HG03378 (cell line): ENCODE results near the gene RGS7BP.

Experiments
- ATAC-seq: cut with Tn5 transposase; IDR thresholded peaks from one replicate; pipeline ENCODE4 v1.9.1; 2021; ENCODE audit warnings: mild to moderate bottlenecking, moderate library complexity; ENCODE audit not compliant: unreplicated experiment

The RGS7BP gene

DNA sequence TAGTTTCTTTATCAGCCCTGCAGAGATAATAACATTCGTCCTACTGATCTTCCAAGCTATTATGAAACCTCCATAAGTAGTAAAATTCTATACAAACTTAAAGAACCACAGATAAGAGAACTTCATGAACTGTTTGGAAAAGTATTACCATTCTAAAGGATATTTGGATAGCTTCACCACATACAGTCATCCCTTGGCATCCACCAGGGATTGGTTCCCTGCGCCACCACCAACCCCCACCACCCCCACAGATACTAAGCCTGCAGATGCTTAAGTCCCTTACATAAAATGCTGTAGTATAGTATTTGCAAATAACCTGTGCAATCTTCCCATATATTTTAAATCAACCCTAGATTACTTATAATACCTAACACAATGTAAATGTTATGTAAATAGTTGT lies 123.1 kb downstream of the RGS7BP start:
- no peak for ATAC-seq

DNA sequence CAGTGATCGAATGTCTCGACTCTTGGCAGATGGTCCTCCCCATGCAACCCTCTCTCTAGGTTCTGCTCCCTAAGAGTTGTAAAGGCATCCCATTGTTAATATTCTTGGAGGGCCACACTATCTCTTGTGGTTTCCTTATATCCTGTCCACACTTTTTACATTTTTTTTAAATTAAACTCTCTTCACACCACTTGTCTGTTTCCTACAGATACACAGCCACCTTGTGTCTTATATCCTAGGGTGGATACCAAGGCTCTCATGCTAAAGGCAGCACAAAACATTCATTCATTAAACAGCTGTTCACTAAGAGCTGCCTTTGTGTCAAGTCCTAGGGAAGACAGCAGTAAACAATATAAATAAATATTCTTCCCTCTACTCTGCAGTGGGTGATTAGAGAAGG lies 124.0 kb downstream of the RGS7BP start:
- no peak for ATAC-seq

DNA sequence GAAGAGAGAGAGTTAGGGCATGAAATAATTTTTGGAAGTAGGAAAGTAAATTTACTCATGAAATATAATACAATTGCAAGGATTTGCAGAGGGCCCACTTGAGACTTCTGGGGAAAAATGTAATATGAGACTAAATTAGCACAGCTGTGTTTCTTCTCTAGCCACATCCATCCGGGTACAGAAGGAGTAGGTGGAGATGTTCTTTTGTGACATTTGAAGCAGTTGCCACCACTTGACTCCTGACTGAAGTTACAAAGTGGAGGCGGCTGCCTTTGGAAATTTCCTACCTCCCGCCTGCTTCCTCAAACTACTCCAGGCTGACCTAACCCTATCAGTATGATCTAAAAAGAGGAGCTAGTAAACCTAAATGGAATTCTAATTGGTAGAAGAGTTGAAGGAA lies 126.4 kb downstream of the RGS7BP start:
- no peak for ATAC-seq

DNA sequence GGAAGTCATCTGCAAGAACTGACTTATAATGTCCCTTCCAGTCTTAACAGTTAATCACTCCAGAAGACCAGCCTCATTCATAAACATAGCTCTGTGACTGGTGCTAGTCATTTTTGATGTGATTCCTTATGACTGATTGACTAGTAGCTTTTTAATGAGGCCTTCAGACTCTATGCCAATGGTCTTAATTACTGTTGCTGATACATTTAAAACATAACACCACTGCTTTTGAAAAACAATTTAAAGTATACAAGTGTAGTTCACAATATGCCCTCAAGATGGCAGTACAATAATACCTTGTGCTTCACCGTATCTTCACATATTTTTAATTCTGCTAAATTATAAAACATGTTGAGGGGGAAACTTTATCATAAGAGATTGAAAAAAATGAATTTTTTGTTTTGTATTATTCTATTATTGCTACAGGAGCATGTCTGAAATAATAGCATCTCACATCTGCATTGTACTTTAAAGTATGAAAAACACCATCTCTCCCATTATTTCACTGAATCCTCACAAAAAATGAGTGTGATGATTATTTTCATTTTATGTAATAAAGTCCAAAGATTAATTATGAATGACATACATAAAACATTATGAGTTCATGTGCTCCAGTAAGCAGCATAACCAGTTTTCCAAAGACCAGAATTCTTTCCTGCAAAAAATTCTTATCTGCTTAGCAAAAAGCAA lies 129.3 kb downstream of the RGS7BP start:
- ATAC-seq, result peak; percentile 47

DNA sequence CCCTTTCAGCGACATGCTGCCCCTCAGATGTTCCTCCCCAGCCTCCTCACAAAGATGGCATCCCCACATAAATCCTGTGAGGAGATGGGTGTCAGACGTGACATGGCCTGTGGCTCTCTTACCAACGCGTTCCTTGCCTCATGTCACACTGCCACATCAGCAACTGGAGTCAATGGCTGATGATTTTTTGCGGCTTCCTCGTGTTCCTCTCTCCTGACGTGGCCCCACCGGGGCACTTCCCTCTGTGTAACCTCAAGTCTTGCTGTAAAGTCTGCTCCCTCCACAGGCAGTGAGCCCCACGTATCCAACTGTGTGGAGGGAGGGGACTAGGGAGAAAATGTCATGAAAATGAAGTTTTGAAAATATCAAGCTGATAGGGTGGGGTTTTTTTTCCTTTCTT lies 131.3 kb downstream of the RGS7BP start:
- ATAC-seq, result no peak

DNA sequence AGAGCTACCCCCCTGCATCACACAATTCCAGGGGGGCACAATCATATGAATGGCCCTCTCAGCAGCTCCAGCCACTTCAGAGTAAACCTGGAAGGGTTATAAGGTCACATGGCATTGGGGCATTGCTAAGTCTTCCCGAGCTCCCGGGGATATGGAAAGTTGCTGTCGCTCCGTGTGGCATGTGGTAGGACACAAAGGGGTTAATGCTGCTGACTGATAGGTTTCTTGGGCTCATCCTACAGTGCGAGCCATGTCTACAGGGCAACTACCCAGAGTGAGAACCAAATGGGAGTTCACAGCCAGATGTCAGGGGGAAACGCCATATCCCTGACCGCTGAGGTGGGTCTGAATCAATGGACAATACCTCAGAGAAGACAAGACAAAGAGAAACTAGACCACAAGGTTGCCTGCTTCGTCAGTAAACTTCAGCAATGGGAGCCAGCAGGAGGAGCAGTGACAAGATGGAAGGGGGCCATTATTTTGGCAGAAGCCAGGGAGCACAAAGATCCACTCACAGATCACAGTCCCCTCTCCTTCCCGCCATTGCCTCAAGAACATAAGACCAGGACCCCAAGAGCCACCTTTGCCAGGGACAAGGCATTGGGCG lies 132.1 kb downstream of the RGS7BP start:
- ATAC-seq, result no peak

- ATAC-seq, result no peak
These were observed 139.0 kb downstream of the RGS7BP start for GRCh38 chr5:64644831-64645230.

GRCh38 chr5:64646169-64646568 lies 140.4 kb downstream of the RGS7BP start:
- no peak for ATAC-seq

DNA sequence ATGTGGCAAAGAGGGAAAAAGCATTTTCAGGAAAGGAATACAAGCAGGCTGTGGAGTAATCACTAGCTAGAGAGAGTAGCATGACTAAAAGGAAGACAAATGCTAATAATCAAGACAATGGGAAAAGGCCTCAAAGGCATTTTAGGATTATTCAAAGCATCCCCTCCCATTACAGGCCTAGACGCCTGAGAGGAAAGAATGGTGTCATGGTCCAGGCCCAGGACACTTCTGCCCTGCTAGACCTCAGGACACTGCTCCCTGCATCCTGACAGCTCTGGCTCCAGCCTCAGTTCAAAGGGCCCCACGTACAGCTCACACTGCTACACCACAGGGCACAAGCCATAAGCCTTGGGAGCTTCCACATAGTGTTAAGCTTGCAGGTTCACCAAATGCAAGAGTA lies 143.7 kb downstream of the RGS7BP start:
- ATAC-seq, result no peak

GRCh38 chr5:64653766-64654560 lies 148.1 kb downstream of the RGS7BP start:
- no peak for ATAC-seq

- no peak for ATAC-seq
These were observed 148.7 kb downstream of the RGS7BP start for GRCh38 chr5:64654561-64654938.

DNA sequence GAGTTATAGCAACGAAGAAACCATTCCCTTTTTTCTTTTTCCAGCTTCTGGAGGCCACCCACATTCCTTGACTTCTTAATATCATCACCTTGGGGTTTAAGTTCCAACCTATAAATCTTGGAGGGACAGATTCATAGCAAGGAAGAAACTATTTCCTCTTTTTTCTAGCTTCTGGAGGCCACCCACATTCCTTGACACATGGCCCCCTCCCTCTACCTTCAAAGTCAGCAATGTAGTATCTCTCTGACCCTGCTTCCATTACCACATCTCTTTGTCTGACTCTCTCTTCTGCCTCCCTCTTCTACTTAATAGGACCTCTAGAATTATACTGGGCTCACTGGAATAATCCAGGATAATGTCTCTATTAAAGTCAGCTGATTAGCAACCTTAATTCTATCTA lies 149.8 kb downstream of the RGS7BP start:
- ATAC-seq, result no peak

DNA sequence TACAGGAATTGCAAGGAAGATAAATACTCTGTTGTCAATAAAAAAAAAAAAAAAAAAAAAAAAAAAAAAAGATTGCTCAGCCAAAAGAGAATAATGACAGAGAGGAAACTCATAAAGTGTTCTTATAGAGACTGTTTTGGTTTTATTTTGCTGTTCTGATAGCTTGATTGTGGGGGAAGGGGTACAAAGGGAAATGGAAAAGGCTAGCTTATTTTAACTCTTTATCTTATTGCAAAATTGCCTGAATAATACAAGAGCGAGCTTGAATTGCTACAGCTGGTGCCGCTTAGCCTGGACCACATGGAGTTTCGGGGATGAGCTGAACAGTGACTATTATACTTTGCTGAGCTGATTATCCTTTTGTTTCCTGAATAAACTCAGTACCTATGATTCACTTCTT lies 153.5 kb downstream of the RGS7BP start:
- no peak for ATAC-seq
